Thyroid gland (tissue), 4 donors: ENCODE results near the gene FEM1B. TPM values are rescaled to one million over a fixed set of nuclear protein-coding genes. Genes with fewer than 3 reads are reported as not detected.

Source experiments
- DNase-seq, 2 donors: peaks; one replicate each; pipeline ENCODE4 v3.0.0-alpha.2; 2019
- H3K27ac ChIP-seq, 3 donors: fragments of 200-600 bp; sonication (generic); 1 replicate in 2 of 3; 2 replicates in 1 of 3; pipeline ENCODE4 v1.5.1; 2016 to 2019; ENCODE audit warnings: mild to moderate bottlenecking in 1 of 3, moderate library complexity in 1 of 3
- H3K27me3 ChIP-seq: fragments of 200-600 bp; sonication (generic); one replicate; pipeline ENCODE4 v1.5.1; 2019
- H3K36me3 ChIP-seq, 2 donors: fragments of 200-600 bp; sonication (generic); one replicate each; pipeline ENCODE4 v1.5.1; 2016 to 2019
- H3K4me1 ChIP-seq, 2 donors: fragments of 200-600 bp; sonication (generic); one replicate each; pipeline ENCODE4 v1.5.1; 2017 to 2019
- H3K4me3 ChIP-seq, 3 donors: fragments of 200-600 bp; sonication (generic); replicated peaks in 1 of 3; 1 replicate in 2 of 3; 2 replicates in 1 of 3; pipeline ENCODE4 v1.5.1; 2016; ENCODE audit warnings: mild to moderate bottlenecking in 1 of 3
- H3K9me3 ChIP-seq: fragments of 200-600 bp; sonication (generic); one replicate; pipeline ENCODE4 v1.5.1; 2017
- POLR2A ChIP-seq, 2 donors: fragments of 450-650 bp; IDR thresholded peaks; one replicate each; pipeline ENCODE4 v1.6.1; 2017; ENCODE audit warnings: antibody characterized with exemption in 2 of 2, mild to moderate bottlenecking in 2 of 2, moderate library complexity in 1 of 2
- WGBS, 2 donors: methylation state at CpG; one replicate each; pipeline ENCODE4 v1.1.5; 2017; 5-methylcytosine and 5-hydroxymethylcytosine counted together
- intact Hi-C: fragments of 100-400 bp; cut with DNase I; formaldehyde crosslinking; loops from one replicate; pipeline ENCODE4 v1.15.1; 2023
- total RNA-seq, 4 donors: library from RNA; depleted of rRNA; stranded (reverse); fragments of >200 nt; gene quantifications; one replicate each; pipeline ENCODE4 v1.2.3, GENCODE V29; 2016
- TF ChIP-seq, protein P1 (sequence below), 6 experiments: fragments of 200-600 bp in 3 of 6; fragments of 450-650 bp in 3 of 6; sonication (generic) in 3 of 6; IDR thresholded peaks; one replicate each; pipeline ENCODE4 v1.5.1; 2016 to 2019; ENCODE audit warnings: antibody characterized with exemption in 6 of 6, mild to moderate bottlenecking in 2 of 6, inconsistent platforms in 1 of 6, moderate library complexity in 1 of 6

Gene FEM1B
- total RNA-seq, 4 donors from 2014 or later, result 43.2 to 60.4 (median 45.2) TPM

DNA sequence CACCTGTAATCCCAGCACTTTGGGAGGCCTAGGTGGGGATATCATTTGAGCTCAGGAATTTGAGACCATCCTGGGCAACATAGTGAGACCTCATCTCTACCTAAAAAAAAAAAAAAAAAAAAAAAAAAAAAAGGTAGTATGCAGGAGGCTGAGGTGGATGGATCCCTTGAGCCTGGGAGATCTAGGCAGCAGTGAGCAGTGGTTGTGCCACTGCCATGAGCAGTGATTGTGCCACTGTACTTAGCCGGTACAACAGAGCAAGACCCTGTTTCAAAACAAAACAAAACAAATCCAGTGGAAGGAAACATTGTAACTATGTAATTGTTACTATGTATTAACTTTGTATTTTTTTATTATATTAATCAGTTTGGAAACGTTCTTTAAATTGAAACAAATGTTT is 5.9 kb downstream of the FEM1B start:
- Histone ChIP-seq H3K9me3 (no peaks in the 10 kb centered on the region), H3K4me3 (no peak overlapping the region), H3K27me3 (no peaks in the 10 kb centered on the region), H3K27ac (no peak overlapping the region), H3K36me3 (no peaks in the 10 kb centered on the region), H3K4me1 (peaks cover 39 to 44% of the 10 kb centered on the region in 2 donors)
- no peak for DNase-seq
- TF ChIP-seq, protein P1, sequence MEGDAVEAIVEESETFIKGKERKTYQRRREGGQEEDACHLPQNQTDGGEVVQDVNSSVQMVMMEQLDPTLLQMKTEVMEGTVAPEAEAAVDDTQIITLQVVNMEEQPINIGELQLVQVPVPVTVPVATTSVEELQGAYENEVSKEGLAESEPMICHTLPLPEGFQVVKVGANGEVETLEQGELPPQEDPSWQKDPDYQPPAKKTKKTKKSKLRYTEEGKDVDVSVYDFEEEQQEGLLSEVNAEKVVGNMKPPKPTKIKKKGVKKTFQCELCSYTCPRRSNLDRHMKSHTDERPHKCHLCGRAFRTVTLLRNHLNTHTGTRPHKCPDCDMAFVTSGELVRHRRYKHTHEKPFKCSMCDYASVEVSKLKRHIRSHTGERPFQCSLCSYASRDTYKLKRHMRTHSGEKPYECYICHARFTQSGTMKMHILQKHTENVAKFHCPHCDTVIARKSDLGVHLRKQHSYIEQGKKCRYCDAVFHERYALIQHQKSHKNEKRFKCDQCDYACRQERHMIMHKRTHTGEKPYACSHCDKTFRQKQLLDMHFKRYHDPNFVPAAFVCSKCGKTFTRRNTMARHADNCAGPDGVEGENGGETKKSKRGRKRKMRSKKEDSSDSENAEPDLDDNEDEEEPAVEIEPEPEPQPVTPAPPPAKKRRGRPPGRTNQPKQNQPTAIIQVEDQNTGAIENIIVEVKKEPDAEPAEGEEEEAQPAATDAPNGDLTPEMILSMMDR (IDR thresholded peaks at IDR 0.05), result no peak
- TF ChIP-seq POLR2A (IDR thresholded peaks at IDR 0.05), result no peak
- intact Hi-C loops, result no loop called here
- WGBS, 2 donors, result 87 to 88% methylated on average over 2 of the region's 2 CpGs

GRCh38 chr15:68284616-68285258 is 7.2 kb downstream of the FEM1B start:
- H3K27ac ChIP-seq, result no peak overlapping the region

DNA sequence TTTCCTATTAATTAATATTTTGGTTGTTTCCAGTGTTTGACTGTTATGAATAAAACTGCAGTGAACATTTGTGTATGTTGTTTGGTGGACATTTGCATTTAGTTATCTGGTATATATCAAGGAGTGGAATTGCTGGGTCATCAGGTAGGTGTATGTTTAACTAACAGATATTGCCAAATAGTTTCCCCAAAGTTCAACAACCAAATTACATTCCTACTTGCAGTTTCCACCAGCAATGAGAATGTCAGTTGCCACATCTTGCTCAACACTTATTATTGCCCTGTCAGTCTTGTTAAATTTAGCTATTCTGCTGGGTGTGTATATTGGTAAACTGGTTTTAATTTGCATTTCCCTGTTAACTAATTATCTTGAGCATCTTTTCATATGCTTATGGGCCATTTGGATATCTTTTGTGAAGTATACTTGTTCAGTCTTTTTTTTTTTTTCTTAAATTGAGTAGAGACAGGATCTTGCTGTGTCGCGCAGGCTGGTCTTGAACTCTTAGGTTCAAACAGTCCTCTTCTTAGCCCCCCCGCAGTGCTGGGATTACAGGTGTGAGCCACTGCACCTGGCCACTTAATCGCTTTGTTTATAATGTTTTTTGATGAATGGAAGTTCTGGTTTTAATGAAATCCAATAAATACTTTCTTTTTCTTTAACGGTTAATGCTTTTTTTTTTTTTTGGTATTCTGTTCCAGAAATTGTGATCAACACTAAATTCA is 7.9 kb downstream of the FEM1B start:
- intact Hi-C loops, result no loop called here
- TF ChIP-seq POLR2A (IDR thresholded peaks at IDR 0.05), result no peak
- TF ChIP-seq, protein P1 (IDR thresholded peaks at IDR 0.05), result no peak
- Histone ChIP-seq H3K27ac (no peak overlapping the region), H3K4me3 (no peak overlapping the region), H3K36me3 (peaks cover 8 to 10% of the 10 kb centered on the region in 2 donors), H3K27me3 (no peaks in the 10 kb centered on the region), H3K4me1 (peaks cover 25 to 30% of the 10 kb centered on the region in 2 donors), H3K9me3 (no peaks in the 10 kb centered on the region)
- WGBS, 2 donors, result 89 to 93% methylated on average over 5 of the region's 5 CpGs
- no peak for DNase-seq

More at GRCh38 chr15:68284616-68285258, 7.2 kb downstream of the FEM1B start:
- H3K9me3 ChIP-seq, result no peaks in the 10 kb centered on the region
- 86 to 96% methylated on average over 7 of the region's 7 CpGs for WGBS, 2 donors
- TF ChIP-seq, protein P1 (IDR thresholded peaks at IDR 0.05), result no peak
- TF ChIP-seq POLR2A (IDR thresholded peaks at IDR 0.05), result no peak
- peaks cover 31 to 37% of the 10 kb centered on the region in 2 donors for H3K4me1 ChIP-seq
- H3K27me3 ChIP-seq, result no peaks in the 10 kb centered on the region
- H3K36me3 ChIP-seq, result peaks cover under 1 to 3% of the 10 kb centered on the region in 2 donors
- intact Hi-C loops, result no loop called here
- no peak for DNase-seq
- no peak overlapping the region for H3K4me3 ChIP-seq

DNA sequence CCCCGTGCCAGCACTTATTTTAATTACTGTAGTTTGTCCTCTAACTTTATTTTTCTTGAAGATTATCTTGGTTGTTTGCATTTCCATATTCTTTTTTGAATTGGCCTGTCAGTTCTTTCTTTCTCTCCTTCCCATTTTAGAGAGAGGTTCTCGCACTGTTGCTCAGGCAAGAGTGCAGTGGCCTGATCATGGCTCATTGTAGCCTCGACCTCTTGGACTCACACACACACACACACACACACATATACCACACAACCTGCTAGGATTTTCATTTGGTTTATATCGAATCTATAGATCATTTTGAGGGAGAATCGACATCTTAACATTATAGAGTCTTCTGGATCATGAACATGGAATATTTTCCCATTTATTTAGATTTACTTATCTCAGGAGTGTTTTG is 8.7 kb downstream of the FEM1B start:
- no peak for TF ChIP-seq POLR2A (IDR thresholded peaks at IDR 0.05)
- TF ChIP-seq, protein P1 (IDR thresholded peaks at IDR 0.05), result no peak
- no peak overlapping the region for H3K27ac ChIP-seq
- H3K9me3 ChIP-seq, result no peaks in the 10 kb centered on the region
- H3K4me3 ChIP-seq, result no peak overlapping the region
- no peak for DNase-seq
- WGBS, 2 donors, result 86 to 89% methylated on average over 5 of the region's 5 CpGs
- H3K27me3 ChIP-seq, result no peaks in the 10 kb centered on the region
- H3K36me3 ChIP-seq, result peaks cover 16 to 18% of the 10 kb centered on the region in 2 donors
- H3K4me1 ChIP-seq, result peaks cover 16 to 24% of the 10 kb centered on the region in 2 donors
- intact Hi-C loops, result no loop called here

DNA sequence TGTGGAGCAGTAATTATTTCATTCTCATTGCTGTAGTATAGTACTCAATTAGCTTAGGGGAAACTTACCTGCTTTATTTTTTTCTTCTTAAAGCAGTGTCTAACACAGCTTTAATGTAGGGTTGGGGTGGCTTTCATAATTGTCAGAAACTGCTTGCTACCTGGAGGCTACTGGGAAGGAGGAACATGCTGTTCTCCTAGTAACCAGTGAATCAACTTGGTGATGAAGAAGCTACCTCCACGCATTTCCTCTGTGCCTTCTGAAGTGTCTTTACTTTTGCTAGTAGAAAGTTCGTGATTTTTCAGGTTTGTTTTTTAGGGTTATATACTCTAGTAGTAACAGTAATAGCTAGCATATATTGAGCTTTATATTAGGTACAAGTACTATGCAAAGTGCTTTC is 11.5 kb downstream of the FEM1B start:
- Histone ChIP-seq H3K4me1 (peaks cover 6 to 7% of the 10 kb centered on the region in 2 donors), H3K4me3 (no peak overlapping the region), H3K9me3 (no peaks in the 10 kb centered on the region), H3K27me3 (no peaks in the 10 kb centered on the region), H3K36me3 (peaks cover 16 to 21% of the 10 kb centered on the region in 2 donors), H3K27ac (no peak overlapping the region)
- intact Hi-C loops, result no loop called here
- DNase-seq, result no peak
- 86 to 89% methylated on average over 2 of the region's 2 CpGs for WGBS, 2 donors
- TF ChIP-seq POLR2A (IDR thresholded peaks at IDR 0.05), result no peak
- TF ChIP-seq, protein P1 (IDR thresholded peaks at IDR 0.05), result no peak
